ENCODE measurements around the gene TIMM50.

DNA sequence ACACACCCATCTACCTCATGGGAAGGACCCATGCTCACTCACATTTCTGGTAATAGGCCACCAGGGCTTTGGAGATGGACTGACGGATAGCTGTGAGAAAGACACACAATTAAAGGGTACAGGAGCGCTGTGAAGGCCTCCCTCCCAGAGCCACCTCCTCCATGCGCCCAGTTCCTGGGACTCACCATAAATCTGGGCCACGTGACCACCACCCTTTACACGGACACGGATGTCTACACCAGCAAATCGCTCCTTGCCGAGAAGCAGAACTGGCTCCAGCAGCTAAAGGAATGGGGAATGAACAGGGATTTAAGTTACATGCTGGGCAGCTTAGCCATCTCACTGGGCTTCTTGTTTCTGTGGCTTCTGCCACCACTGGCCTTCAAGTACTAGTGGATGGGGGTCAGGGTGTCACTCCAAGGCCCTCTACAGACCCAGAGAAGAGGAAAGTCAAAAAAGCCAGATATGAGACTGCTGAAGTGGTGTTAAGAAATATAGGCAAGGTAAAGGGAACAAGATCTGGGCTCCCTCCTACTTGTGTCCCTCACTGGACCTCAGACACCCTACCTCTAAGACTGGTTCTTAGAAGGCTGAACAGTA lies 47.1 kb upstream of the TIMM50 start:
- TF ChIP-seq EZH2 (IDR thresholded peaks at IDR 0.05; ENCODE audit: borderline replicate concordance, insufficient read depth, low read length, poor library complexity, severe bottlenecking) (no peak), RAD21 (conservative IDR thresholded peaks at IDR 0.05) (no peak)
- TF ChIP-seq, protein P1, sequence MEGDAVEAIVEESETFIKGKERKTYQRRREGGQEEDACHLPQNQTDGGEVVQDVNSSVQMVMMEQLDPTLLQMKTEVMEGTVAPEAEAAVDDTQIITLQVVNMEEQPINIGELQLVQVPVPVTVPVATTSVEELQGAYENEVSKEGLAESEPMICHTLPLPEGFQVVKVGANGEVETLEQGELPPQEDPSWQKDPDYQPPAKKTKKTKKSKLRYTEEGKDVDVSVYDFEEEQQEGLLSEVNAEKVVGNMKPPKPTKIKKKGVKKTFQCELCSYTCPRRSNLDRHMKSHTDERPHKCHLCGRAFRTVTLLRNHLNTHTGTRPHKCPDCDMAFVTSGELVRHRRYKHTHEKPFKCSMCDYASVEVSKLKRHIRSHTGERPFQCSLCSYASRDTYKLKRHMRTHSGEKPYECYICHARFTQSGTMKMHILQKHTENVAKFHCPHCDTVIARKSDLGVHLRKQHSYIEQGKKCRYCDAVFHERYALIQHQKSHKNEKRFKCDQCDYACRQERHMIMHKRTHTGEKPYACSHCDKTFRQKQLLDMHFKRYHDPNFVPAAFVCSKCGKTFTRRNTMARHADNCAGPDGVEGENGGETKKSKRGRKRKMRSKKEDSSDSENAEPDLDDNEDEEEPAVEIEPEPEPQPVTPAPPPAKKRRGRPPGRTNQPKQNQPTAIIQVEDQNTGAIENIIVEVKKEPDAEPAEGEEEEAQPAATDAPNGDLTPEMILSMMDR (IDR thresholded peaks at IDR 0.05; ENCODE audit: poor library complexity, severe bottlenecking): no peak

Measured in neural cell (in vitro differentiated cells).